Tibial artery (tissue), 4 donors: ENCODE results near the gene PRR7.
"Not testable (repeated sequence)": the region's sequence is repeated elsewhere in the genome, so short reads cannot be mapped to it uniquely, and the experiment has no call there.

ENCODE experiments used
- DNase-seq, 2 donors: peaks; one replicate each; pipeline ENCODE4 v3.0.0-alpha.2; 2019
- H3K27ac ChIP-seq, 2 donors: fragments of 200-600 bp; sonication (generic) in 1 of 2; 1 replicate in 1 of 2; 2 replicates in 1 of 2; pipeline ENCODE4 v1.5.1; 2018 to 2019; ENCODE audit warnings: mild to moderate bottlenecking in 1 of 2
- H3K27me3 ChIP-seq, 2 donors: fragments of 200-600 bp; sonication (generic) in 1 of 2; one replicate each; pipeline versions ENCODE4 v1.5.1 to v1.6.0; 2016 to 2019
- H3K36me3 ChIP-seq, 3 donors: fragments of 200-600 bp; sonication (generic) in 2 of 3; one replicate each; pipeline ENCODE4 v1.5.1; 2016 to 2019; ENCODE audit warnings: mild to moderate bottlenecking in 2 of 3
- H3K4me1 ChIP-seq, 4 donors: fragments of 200-600 bp; sonication (generic) in 2 of 4; 1 replicate in 3 of 4; 2 replicates in 1 of 4; pipeline ENCODE4 v1.5.1; 2016 to 2019
- H3K4me3 ChIP-seq, 2 donors: fragments of 200-600 bp; sonication (generic) in 1 of 2; 1 replicate in 1 of 2; 2 replicates in 1 of 2; pipeline ENCODE4 v1.5.1; 2018 to 2019; ENCODE audit warnings: mild to moderate bottlenecking in 2 of 2
- H3K9me3 ChIP-seq, 3 donors: fragments of 200-600 bp; sonication (generic) in 1 of 3; one replicate each; pipeline ENCODE4 v1.5.1; 2016 to 2019
- intact Hi-C: fragments of 100-400 bp; cut with DNase I; formaldehyde crosslinking; loops from one replicate; pipeline ENCODE4 v1.15.0; 2023; ENCODE audit warnings: low total_unique reads
- TF ChIP-seq, protein P1 (sequence below), 2 experiments: fragments of 200-600 bp in 1 of 2; fragments of 450-650 bp in 1 of 2; IDR thresholded peaks; one replicate each; pipeline ENCODE4 v1.5.1; 2017 to 2019; ENCODE audit warnings: antibody characterized with exemption in 2 of 2, mild to moderate bottlenecking in 1 of 2, moderate library complexity in 1 of 2

Gene PRR7

DNA sequence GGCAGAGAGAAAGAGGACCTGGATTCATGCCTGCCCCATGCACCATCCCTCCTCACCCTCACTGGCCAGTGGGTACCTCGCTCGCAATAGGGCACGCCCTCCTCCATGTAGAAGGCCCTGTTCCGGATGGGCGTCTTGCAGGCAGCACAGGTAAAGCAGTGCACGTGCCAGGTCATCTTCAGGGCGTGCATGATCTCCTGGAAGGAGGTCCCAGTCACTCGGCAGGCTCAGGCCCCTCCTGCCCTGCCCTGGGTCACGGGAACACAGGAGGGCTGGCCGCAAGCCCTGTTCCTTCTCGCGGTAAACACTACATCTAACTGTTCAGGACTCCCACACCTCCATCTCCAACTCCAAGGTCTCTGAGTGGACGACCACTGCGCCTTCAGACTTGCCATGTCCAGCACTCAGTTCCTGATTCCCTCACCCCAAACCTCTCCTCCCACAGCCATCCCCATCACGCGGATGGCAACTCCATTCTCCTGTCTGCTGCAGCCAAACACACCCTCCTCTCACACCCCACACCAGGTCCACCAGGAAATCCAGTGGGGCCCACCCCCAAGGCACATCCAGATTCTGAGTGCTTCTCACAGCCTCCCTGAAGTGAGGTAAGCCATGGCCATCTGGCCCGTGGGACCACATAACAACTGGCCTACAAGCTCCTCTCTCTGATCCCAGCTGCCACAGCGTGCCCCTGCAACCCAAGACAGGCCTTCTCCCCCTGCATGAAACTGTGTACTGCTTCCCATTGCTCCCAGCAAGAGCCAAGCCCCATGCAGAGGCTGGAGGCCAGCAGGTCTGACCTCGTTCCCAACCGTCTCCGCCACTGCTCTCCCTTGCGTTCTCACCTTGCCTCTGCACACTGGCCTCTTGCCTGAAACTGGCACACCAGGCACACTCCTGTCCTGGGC lies 37.6 kb downstream of the PRR7 start:
- TF ChIP-seq, protein P1, sequence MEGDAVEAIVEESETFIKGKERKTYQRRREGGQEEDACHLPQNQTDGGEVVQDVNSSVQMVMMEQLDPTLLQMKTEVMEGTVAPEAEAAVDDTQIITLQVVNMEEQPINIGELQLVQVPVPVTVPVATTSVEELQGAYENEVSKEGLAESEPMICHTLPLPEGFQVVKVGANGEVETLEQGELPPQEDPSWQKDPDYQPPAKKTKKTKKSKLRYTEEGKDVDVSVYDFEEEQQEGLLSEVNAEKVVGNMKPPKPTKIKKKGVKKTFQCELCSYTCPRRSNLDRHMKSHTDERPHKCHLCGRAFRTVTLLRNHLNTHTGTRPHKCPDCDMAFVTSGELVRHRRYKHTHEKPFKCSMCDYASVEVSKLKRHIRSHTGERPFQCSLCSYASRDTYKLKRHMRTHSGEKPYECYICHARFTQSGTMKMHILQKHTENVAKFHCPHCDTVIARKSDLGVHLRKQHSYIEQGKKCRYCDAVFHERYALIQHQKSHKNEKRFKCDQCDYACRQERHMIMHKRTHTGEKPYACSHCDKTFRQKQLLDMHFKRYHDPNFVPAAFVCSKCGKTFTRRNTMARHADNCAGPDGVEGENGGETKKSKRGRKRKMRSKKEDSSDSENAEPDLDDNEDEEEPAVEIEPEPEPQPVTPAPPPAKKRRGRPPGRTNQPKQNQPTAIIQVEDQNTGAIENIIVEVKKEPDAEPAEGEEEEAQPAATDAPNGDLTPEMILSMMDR (IDR thresholded peaks at IDR 0.05): no peak
- peak overlapping the region; percentile 67 to 100 for H3K27ac ChIP-seq
- H3K27me3 ChIP-seq: no peaks in the 10 kb centered on the region
- intact Hi-C loops: no loop called here
- DNase-seq: no peak
- peaks cover 0 to 64% (median 42%) of the 10 kb centered on the region in 4 donors for H3K4me1 ChIP-seq
- peaks cover 62 to 81% (median 68%) of the 10 kb centered on the region in 3 donors for H3K36me3 ChIP-seq
- H3K9me3 ChIP-seq: no peaks in the 10 kb centered on the region
- no peak overlapping the region for H3K4me3 ChIP-seq

DNA sequence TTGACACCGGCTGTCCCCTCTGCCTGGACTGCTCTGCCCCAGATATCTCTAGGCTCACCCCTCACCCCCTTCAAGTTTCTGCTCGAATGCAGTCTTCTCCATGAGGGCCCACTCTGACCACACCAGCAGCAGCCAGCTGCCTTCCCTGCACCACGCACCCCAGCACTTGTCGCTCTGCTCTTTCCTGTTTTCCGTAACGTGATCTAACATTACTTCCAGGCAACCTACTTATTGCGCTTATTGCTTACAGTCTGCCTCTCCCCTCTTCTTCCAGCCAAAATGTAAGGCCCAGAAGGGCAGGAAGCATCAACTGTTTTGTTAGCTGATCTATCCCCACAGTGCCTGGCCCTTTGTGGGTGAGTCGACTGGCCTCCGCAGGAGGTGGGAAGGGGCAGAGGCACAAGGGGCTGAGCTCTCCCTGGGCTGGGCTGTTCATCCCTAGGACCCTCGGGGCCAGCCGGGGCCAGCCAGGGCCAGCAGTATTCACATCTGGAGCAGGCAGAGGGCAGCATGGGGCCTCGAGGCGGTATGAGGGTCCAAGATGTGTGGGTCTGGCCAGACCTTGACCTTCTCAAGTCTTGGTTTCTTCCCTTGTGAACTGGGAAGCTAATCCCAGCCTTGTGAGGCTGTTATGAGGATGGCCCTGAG lies 38.4 kb downstream of the PRR7 start:
- H3K27ac ChIP-seq: peak overlapping the region; percentile 67 to 100
- DNase-seq: no peak
- H3K4me3 ChIP-seq: no peak overlapping the region
- no peaks in the 10 kb centered on the region for H3K27me3 ChIP-seq
- intact Hi-C loops: no loop called here
- H3K36me3 ChIP-seq: peaks cover 69 to 89% (median 74%) of the 10 kb centered on the region in 3 donors
- no peaks in the 10 kb centered on the region for H3K9me3 ChIP-seq
- peaks cover 0 to 63% (median 41%) of the 10 kb centered on the region in 4 donors for H3K4me1 ChIP-seq
- TF ChIP-seq, protein P1 (IDR thresholded peaks at IDR 0.05): no peak

DNA sequence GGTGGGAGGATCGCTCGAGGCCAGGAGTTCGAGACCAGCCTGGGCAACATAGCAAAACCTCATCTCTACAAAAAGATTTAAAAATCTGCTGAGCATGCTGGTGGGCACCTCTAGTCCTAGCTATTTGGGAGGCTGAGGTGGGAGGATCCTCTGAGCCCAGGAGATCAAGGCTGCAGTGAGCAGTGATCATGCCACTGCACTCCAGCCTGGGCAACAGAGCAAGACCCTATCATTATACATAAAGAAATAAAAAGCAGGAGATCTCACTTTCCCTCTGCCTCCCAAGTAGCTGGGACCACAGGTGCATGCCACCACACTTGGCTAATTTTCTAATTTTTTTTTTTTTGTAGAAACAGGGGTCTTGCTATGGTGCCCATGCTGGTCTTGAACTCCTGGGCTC lies 39.1 kb downstream of the PRR7 start:
- DNase-seq, H3K4me3 ChIP-seq, H3K27me3 ChIP-seq, intact Hi-C loops, H3K9me3 ChIP-seq: not testable (repeated sequence)
- Histone ChIP-seq H3K36me3 (peaks cover 72 to 96% (median 82%) of the 10 kb centered on the region in 3 donors), H3K27ac (peak overlapping the region in 1 of 2 donors; percentile 100), H3K4me1 (peaks cover 0 to 63% (median 41%) of the 10 kb centered on the region in 4 donors)

- Histone ChIP-seq H3K27me3 (no peaks in the 10 kb centered on the region), H3K27ac (peak overlapping the region in 1 of 2 donors; percentile 100), H3K36me3 (peaks cover 72 to 98% (median 81%) of the 10 kb centered on the region in 3 donors), H3K9me3 (no peaks in the 10 kb centered on the region), H3K4me1 (peaks cover 0 to 64% (median 43%) of the 10 kb centered on the region in 4 donors), H3K4me3 (no peak overlapping the region)
- TF ChIP-seq, protein P1 (IDR thresholded peaks at IDR 0.05): no peak
- no peak for DNase-seq
- intact Hi-C loops: no loop called here
Measured at GRCh38 chr5:177486256-177486655, 39.6 kb downstream of the PRR7 start.

DNA sequence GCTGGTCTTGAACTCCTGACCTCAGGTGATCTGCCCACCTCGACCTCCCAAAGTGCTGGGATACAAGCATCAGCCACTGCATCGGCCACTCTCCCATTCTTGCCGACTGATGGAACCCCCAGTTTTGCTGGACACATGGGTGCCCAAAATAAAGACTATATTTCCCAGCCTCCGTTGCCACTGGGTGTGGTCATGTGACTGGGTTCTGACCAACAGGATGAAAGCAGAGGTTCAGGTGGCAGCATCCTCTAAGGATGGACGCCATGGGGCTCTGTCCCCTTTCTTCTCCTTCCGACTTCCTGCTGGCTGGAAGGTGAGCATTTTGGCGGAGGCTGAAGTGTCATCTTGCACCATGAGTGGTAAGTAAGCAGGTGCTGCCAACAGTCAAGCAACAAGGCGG lies 40.5 kb downstream of the PRR7 start:
- Histone ChIP-seq H3K4me3 (no peak overlapping the region), H3K4me1 (peaks cover 0 to 64% (median 43%) of the 10 kb centered on the region in 4 donors), H3K9me3 (no peaks in the 10 kb centered on the region), H3K36me3 (peaks cover 72 to 99% (median 81%) of the 10 kb centered on the region in 3 donors), H3K27ac (peak overlapping the region; percentile 41 to 100), H3K27me3 (no peaks in the 10 kb centered on the region)
- DNase-seq: no peak
- TF ChIP-seq, protein P1 (IDR thresholded peaks at IDR 0.05): no peak
- intact Hi-C loops: no loop called here

- no peaks in the 10 kb centered on the region for H3K9me3 ChIP-seq
- no peak for DNase-seq
- peaks cover 0 to 65% (median 50%) of the 10 kb centered on the region in 4 donors for H3K4me1 ChIP-seq
- peaks cover 71 to 97% (median 84%) of the 10 kb centered on the region in 3 donors for H3K36me3 ChIP-seq
- no peaks in the 10 kb centered on the region for H3K27me3 ChIP-seq
- TF ChIP-seq, protein P1 (IDR thresholded peaks at IDR 0.05): no peak
- intact Hi-C loops: no loop called here
- peak overlapping the region; percentile 41 to 100 for H3K27ac ChIP-seq
- H3K4me3 ChIP-seq: no peak overlapping the region
Measured at GRCh38 chr5:177487975-177488374, 41.4 kb downstream of the PRR7 start.
